ENCODE results near the gene CACNA2D4.

CACNA2D4 gene

DNA sequence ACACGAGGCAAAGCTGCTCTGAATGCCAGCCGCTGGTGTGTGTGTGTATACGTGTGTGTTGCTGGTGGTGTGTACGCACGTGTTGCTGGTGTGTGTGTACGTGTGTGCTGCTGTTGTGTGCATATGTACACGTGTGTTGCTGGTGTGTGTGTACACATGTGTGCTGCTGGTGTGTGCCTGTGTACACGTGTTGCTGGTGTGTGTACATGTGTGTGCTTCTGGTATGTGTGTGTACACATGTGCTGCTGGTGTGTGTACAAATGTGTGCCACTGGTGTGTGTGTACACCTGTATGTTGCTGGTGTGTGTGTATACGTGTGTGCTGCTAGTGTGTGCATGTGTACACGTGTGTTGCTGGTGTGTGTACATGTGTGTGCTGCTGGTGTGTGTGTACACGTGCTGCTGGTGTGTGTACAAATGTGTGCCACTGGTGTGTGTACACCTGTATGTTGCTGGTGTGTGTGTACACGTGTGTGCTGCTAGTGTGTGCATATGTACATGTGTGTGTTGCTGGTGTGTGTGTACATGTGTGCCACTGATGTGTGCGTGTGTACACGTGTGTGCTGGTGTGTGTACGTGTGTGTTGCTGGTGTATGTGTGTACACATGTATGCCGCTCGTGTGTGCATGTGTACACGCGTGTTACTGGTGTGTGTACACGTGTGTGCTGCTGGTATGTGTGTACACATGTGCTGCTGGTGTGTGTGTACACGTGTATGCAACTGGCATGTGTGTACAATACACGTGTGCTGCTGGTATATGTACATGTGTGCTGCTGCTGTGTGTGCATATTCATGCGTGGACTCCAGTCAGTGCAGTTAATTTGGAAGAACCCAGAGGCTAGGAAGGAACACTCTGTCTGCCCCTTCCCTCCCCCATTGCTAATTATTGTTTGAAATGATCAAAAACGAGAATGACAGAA lies 47.2 kb downstream of the CACNA2D4 start:
- DNase-seq (ENCODE audit: low read depth): no peak

DNA sequence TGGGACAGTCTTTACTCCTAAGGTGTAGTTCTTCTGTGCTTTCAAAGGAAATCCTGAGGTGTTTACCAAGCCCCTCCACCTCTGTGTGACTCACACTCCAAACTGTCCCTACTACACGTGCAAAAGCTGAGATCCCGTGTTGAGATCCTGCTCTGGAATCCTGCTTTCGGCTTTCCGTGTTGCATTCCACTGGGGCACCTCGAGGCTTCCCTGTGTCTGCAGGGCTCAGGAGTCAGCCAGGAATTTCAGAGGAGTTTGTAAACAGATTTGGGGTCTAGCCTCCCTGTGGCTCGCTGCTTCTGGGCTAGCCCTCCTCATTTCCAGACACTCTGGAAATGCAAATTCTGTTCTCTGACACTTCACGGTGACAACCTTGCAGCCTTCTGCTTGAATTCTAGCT lies 48.4 kb downstream of the CACNA2D4 start:
- DNase-seq (ENCODE audit: low read depth): no peak

- DNase-seq (ENCODE audit: low read depth): no peak
Observed at GRCh38 chr12:1869145-1869544, 49.3 kb downstream of the CACNA2D4 start.

DNA sequence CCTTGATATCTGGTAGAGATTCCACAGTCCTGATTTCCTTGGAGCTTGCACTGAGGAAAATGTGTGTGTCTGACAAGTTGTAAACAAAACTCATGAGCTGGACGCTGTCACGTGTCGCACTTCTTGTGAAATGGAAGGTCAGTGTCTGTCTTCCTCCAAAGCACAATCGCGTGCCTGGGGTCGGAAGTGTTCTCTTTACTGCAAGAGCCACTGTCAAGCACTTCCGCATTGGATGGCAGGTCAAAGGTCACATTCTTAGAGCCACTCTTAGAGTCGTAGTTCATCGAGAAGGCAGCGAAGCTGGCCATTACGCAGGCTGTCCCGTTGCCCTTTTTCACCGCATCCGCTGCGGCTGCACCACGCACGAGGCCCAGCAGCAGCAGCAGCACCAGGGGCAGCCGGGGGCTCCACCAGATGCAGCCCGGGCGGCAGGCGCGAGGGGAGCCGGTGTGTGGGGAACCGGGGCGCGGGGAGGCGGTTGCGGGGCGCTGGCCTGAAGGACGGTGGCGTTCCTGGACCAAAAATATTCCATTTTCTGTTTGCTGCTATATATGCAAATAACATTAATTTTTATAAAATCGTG lies 53.1 kb downstream of the CACNA2D4 start:
- DNase-seq (ENCODE audit: low read depth): no peak

DNA sequence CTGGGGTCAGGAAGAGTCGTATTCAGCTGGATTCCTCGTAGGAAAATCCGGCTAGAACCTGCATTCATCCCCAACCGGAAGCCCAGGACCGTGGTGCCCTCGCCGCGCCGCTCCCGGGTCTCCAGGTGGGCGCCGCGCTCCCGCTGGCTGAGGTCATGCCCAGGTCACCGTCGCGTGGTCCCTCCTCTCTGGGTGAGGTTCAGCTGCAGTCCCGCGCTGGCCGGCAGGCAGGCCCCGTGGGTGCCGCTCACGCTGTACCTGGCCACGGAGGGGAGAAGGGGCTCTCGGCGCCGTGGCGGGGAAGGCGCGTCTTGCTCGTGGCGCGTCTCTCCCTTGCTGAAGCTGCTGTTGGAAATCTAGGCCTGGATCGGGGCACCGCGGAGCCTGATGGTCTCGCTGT lies 53.6 kb downstream of the CACNA2D4 start:
- DNase-seq (ENCODE audit: low read depth): no peak

- DNase-seq (ENCODE audit: low read depth): no peak
Observed at GRCh38 chr12:1864456-1864855, 54.0 kb downstream of the CACNA2D4 start.

- no peak for DNase-seq (ENCODE audit: low read depth)
Observed at GRCh38 chr12:1863823-1864222, 54.6 kb downstream of the CACNA2D4 start.

DNA sequence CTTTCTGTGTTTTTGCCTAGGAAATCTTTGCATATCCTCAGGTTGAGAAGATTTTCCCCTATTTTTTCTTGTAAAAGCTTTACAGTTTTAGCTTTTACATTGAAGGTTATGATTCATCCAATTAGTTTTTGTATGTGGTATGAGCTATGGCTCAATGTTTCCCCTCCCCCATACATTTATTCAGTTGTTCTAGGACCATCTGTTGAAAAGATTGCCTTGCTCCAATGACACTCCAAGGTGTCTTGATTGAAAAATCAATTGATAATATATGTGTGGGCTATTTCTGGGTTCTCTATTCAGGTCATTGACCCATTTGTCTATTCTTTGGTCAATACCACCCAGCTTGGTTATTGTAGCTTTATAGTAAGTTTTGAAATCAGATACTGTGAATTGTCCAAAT lies 55.5 kb downstream of the CACNA2D4 start:
- no peak for DNase-seq (ENCODE audit: low read depth)

DNA sequence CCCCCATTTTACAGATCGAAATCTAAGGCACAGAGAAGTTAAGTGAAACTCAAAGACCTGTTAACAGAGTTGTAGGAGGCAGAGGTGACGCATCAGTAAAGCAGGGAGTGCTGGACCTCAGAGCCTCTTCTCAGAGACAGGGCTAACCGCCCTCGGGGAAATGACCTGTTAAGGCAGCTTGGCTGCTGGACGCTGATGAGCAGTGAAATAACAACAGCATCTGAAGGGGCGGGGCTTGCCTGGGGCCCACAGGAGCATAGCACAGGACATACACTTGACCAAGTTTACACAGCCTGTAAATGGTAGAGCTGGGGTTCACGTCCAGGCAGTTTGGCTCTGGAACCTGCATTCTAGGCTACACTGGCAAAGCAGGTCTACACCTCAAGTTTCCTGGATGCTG lies 58.8 kb downstream of the CACNA2D4 start:
- DNase-seq (ENCODE audit: low read depth): no peak

DNA sequence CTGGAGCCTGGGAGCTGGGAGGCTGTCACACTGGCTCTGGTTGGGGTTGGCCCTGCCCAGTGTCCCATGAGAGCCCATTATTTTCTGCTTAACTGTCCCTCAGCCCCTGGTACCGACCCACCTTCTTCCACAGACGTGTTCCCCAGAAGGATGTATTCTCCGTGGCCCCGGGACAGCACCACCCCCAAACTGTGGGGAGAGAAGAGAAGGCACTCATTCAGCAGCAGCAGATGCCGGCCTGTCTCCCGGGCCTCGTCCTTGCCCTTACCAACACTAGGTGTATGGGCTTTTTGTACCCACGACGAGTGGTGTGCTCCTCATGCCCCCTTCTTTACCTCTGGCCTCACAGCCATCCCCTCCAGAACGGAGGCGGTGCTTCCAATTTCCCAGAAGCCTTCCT lies 60.0 kb downstream of the CACNA2D4 start:
- DNase-seq (ENCODE audit: low read depth): no peak

GRCh38 chr12:1857821-1858220 lies 60.6 kb downstream of the CACNA2D4 start:
- no peak for DNase-seq (ENCODE audit: low read depth)

- no peak for DNase-seq (ENCODE audit: low read depth)
Observed at GRCh38 chr12:1857086-1857485, 61.4 kb downstream of the CACNA2D4 start.

GRCh38 chr12:1855241-1855640 lies 63.2 kb downstream of the CACNA2D4 start:
- no peak for DNase-seq (ENCODE audit: low read depth)

- no peak for DNase-seq (ENCODE audit: low read depth)
Observed at GRCh38 chr12:1853716-1854115, 64.7 kb downstream of the CACNA2D4 start.

- DNase-seq (ENCODE audit: low read depth): no peak
Observed at GRCh38 chr12:1852076-1852475, 66.4 kb downstream of the CACNA2D4 start.

DNA sequence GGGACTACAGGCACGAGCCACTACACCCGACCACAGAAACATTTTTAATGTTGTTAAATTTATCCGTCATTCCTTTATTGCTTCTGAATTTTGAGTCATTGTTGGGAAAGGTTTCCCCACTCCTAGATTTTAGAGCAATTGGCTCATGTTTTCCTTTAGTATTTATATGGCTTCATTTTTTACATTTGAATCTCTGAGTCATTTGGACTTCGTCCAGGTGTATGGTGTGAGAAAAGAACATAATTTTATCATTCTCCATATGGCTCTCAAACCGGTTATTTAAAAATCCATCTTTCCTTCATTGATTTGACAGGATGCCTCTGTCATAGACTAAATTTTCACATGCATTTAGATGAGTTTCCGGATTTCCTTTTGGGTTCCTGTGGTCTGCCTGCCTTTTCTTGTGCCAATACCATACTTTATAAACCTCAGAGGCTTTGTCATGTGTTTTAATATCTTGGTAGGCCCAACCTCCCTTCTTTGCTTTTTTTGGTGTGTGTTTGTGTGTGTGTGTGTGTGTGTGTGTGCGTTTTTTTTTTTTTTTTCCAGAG lies 67.2 kb downstream of the CACNA2D4 start:
- DNase-seq (ENCODE audit: low read depth): peak; percentile 72

- no peak for DNase-seq (ENCODE audit: low read depth)
Observed at GRCh38 chr12:1848745-1849144, 69.7 kb downstream of the CACNA2D4 start.

DNA sequence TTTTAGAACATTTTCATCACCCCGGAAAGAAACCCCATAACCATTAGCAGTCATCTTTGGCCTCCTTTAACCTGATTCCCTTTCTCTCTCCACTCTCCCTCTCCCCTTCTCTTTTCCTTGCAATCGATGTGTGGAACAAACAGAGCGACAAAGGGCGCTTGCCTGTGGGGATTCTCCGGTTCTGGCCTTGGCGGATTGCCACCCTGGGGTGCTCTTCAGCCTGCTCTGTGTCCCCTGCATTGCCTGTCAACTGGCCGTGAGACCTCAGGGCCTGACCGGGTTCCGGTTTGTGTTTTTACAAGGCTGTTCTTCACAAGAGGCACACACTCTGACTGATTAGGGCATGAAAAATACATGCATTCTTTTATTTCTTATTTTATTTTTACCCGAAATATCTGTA lies 70.3 kb downstream of the CACNA2D4 start:
- no peak for DNase-seq (ENCODE audit: low read depth)

DNA sequence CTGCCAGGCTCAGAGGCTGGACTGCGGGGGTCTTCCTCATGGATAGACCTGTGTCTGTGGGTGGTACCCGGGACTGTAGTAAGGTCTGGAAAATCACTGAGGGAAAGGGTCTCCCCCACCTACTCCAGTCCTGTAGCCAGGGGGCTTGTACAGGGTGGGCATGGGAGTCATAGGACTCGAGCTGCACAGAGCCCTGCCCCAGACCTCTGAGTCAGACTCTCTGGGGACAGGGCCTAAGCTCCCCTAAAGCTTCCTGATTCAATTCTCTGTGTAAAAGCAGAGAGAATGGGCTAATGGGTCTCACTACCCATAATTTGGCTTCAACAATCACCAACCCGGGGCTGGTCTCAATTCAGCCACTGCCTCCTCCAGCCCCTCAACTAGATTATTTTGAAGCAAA lies 71.0 kb downstream of the CACNA2D4 start:
- no peak for DNase-seq (ENCODE audit: low read depth)

GRCh38 chr12:1846421-1847405 lies 71.7 kb downstream of the CACNA2D4 start:
- DNase-seq (ENCODE audit: low read depth): no peak

GRCh38 chr12:1845886-1846285 lies 72.6 kb downstream of the CACNA2D4 start:
- DNase-seq (ENCODE audit: low read depth): no peak

DNA sequence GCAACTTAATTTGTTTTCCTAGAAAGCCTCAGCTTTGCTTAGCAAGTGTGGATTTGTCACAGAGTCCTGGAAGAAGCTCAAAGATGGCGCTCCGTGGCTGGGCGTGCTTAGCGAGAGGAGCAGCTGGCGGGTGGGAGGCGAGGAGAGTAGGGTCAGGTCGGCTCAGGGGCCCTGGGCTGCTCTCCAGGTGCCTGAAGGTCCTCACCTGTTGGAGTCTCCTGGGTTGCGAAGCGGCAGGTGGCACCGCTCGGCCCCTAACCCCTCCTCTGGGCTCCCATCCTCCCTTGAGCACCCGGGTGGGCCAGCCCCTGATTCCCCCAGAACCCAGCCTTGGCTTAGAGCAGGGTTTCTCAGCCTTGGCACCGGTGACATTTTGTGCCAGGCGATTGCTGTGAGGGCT lies 73.0 kb downstream of the CACNA2D4 start:
- DNase-seq (ENCODE audit: low read depth): no peak

Data from stromal cell of bone marrow (primary cell).